Glutamatergic neuron (in vitro differentiated cells): ENCODE data around the gene RBM33. TPM values are rescaled to one million over a fixed set of nuclear protein-coding genes. Genes with fewer than 3 reads are reported as not detected.

Source experiments
- DNase-seq: peaks from one replicate; pipeline ENCODE4 v3.0.0; 2022
- H3K27ac Mint-ChIP-seq: one replicate; pipeline ENCODE4 v1.8.0; 2020; ENCODE audit warnings: mild to moderate bottlenecking, mixed read lengths, inconsistent platforms; ENCODE audit not compliant: unreplicated experiment
- H3K27me3 Mint-ChIP-seq: one replicate; pipeline ENCODE4 v1.8.0; 2020; ENCODE audit warnings: mild to moderate bottlenecking, moderate library complexity, mixed read lengths, inconsistent platforms; ENCODE audit not compliant: unreplicated experiment
- H3K36me3 Mint-ChIP-seq: one replicate; pipeline ENCODE4 v1.8.0; 2020; ENCODE audit warnings: mild to moderate bottlenecking, mixed read lengths, inconsistent platforms; ENCODE audit not compliant: unreplicated experiment
- H3K4me1 Mint-ChIP-seq: one replicate; pipeline ENCODE4 v1.8.0; 2020; ENCODE audit warnings: mild to moderate bottlenecking, low read depth, mixed read lengths, inconsistent platforms; ENCODE audit not compliant: unreplicated experiment
- H3K4me3 Mint-ChIP-seq: one replicate; pipeline ENCODE4 v1.8.0; 2020; ENCODE audit warnings: mild to moderate bottlenecking, mixed read lengths, inconsistent platforms; ENCODE audit not compliant: unreplicated experiment
- H3K9me3 Mint-ChIP-seq: one replicate; pipeline ENCODE4 v1.8.0; 2020; ENCODE audit warnings: mild to moderate bottlenecking, moderate library complexity, mixed read lengths, inconsistent platforms; ENCODE audit not compliant: unreplicated experiment
- long read RNA-seq: library from polyadenylated mRNA; unstranded; transcript quantifications from one replicate; pipeline ENCODE4 v2.0.0, GENCODE V29; 2020; ENCODE audit not compliant: unreplicated experiment
- total RNA-seq: library from RNA; stranded (reverse); fragmentation: NEBNext Ultra II Directional; extraction: Animal tissue kit (Norgen Biotek cat#: 25700); gene quantifications from one replicate; pipeline ENCODE4 v1.2.1, GENCODE V29; 2021; ENCODE audit not compliant: unreplicated experiment
- TF ChIP-seq, protein P1 (sequence below): fragments of 200-600 bp; sonication (generic); IDR thresholded peaks from one replicate; pipeline ENCODE4 v1.5.0; 2021; ENCODE audit not compliant: partially characterized antibody, unreplicated experiment

RBM33 gene, protein sequence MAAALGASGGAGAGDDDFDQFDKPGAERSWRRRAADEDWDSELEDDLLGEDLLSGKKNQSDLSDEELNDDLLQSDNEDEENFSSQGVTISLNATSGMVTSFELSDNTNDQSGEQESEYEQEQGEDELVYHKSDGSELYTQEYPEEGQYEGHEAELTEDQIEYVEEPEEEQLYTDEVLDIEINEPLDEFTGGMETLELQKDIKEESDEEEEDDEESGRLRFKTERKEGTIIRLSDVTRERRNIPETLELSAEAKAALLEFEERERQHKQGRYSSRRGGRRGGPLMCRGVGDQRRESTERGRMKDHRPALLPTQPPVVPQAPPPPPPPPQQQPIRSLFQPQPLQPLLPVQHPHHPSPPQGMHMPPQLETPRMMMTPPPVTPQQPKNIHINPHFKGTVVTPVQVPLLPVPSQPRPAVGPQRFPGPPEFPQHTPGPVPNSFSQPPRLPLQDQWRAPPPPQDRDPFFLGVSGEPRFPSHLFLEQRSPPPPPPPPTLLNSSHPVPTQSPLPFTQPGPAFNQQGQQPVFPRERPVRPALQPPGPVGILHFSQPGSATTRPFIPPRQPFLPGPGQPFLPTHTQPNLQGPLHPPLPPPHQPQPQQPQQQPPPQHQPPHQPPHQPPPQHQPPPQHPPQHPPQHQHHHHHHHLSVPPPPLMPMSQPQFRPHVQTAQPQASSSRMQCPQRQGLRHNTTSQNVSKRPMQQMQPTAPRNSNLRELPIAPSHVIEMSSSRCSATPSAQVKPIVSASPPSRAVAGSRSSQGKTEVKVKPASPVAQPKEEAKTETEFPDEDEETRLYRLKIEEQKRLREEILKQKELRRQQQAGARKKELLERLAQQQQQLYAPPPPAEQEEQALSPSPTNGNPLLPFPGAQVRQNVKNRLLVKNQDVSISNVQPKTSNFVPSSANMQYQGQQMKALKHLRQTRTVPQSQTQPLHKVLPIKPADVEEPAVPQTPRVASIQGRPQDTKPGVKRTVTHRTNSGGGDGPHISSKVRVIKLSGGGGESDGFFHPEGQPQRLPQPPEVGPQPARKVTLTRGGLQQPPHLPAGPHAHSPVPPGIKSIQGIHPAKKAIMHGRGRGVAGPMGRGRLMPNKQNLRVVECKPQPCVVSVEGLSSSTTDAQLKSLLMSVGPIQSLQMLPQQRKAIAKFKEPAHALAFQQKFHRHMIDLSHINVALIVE
- total RNA-seq: 67.5 TPM
- long read RNA-seq, partial matches to known transcripts: 0 of 2 reads
- long read RNA-seq, other reads (novel, unspliced or antisense): 1 of 2 reads

DNA sequence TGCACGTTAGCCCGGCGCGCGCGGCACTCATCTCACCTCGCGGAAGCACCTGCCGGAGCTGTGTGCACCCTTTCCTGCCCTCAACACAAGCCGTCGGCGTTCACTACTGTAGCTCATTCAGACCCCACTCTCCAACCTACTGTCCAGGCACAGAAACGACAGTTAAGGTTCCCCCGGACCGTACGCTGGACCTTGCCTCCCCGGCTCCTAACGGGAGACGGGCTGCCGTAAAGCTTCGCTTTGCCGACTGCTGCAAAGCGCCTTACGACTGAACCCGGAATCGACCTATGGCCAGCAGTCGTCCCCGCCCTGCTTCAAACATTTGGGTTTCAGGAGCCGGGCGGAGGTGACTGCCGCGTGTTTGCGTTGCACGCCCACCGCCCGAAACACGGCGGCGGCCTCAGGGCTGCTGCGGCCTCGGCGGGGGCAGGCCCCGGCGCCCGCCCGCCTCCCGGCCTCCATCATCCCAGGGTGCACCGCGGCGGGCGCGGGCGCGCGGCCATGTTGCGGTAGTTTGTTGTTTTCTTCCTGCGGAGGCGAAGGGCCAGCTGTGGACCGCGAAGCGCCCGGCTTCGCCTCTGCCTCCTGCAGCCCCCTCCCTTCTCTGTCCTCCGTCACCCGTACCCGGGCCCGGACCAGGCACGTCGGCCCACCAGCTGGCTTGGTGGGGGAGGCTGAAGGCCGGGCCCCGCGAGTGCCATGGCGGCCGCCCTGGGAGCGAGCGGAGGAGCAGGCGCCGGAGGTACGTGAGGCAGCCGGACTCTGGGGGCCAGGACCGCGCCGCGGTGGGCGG lies at the start of gene RBM33:
TSS of gene RBM33 (plus strand) at position 484 of the 793 bp plus-strand sequence. CDS start at position 700, 216 bp downstream.
- Mint-ChIP-seq H3K36me3 (peaks cover 43% of the 10 kb centered on the region), H3K4me3 (peak within 1 kb of the TSS; percentile 98), H3K27me3 (peaks cover 4% of the 10 kb centered on the region), H3K9me3 (peaks cover 9% of the 10 kb centered on the region), H3K4me1 (peaks cover 9% of the 10 kb centered on the region), H3K27ac (peak within 1 kb of the TSS; percentile 99)
- peak; percentile 80 for DNase-seq
- TF ChIP-seq, protein P1, sequence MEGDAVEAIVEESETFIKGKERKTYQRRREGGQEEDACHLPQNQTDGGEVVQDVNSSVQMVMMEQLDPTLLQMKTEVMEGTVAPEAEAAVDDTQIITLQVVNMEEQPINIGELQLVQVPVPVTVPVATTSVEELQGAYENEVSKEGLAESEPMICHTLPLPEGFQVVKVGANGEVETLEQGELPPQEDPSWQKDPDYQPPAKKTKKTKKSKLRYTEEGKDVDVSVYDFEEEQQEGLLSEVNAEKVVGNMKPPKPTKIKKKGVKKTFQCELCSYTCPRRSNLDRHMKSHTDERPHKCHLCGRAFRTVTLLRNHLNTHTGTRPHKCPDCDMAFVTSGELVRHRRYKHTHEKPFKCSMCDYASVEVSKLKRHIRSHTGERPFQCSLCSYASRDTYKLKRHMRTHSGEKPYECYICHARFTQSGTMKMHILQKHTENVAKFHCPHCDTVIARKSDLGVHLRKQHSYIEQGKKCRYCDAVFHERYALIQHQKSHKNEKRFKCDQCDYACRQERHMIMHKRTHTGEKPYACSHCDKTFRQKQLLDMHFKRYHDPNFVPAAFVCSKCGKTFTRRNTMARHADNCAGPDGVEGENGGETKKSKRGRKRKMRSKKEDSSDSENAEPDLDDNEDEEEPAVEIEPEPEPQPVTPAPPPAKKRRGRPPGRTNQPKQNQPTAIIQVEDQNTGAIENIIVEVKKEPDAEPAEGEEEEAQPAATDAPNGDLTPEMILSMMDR: no peak

DNA sequence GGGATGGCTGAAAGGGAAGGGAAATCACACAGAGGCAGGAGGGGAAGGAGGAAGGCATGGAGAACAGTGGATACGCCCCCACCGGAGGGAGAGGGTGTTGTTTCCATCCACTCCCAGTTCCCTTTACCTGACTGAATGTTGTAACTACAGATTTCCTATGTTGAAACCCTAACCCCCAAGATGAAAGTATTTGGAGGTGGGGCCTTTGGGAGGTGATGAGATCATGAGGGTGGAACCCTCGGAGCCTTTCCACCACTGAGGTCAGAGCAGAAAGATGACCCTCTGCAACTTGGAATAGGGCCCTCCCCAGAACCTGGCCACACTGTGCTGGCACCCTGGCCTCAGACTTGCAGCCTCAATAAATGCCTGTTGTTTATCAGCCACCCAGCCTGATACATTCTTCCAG lies 49.5 kb upstream of the RBM33 start:
- Mint-ChIP-seq H3K27ac (no peak overlapping the region), H3K9me3 (peaks cover 3% of the 10 kb centered on the region), H3K4me1 (peaks cover 5% of the 10 kb centered on the region), H3K4me3 (no peak overlapping the region), H3K27me3 (peaks cover 3% of the 10 kb centered on the region), H3K36me3 (no peaks in the 10 kb centered on the region)
- TF ChIP-seq, protein P1: no peak
- DNase-seq: no peak

DNA sequence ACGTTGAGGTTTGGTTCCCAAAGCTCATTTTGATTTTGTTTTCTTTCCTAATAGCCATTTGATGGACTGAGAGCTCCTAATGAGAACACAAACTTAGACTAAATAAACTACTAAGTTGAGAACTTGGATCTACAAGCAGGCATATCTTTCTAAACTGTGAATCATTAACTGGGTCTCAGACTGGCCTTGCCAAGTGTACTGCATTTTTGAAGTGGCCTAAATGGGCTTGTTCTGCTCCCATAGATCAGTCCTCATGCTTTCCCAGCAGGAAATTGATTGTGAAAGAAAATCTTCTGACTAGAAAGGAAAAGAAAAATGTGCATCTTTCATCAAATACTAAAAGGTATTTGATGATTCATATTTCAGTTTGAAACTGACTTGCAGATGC lies 46.7 kb upstream of the RBM33 start:
- H3K27me3 Mint-ChIP-seq: peaks cover 3% of the 10 kb centered on the region
- H3K4me1 Mint-ChIP-seq: peaks cover 4% of the 10 kb centered on the region
- no peaks in the 10 kb centered on the region for H3K36me3 Mint-ChIP-seq
- H3K27ac Mint-ChIP-seq: no peak overlapping the region
- no peak for DNase-seq
- no peak overlapping the region for H3K4me3 Mint-ChIP-seq
- TF ChIP-seq, protein P1: no peak
- no peaks in the 10 kb centered on the region for H3K9me3 Mint-ChIP-seq

DNA sequence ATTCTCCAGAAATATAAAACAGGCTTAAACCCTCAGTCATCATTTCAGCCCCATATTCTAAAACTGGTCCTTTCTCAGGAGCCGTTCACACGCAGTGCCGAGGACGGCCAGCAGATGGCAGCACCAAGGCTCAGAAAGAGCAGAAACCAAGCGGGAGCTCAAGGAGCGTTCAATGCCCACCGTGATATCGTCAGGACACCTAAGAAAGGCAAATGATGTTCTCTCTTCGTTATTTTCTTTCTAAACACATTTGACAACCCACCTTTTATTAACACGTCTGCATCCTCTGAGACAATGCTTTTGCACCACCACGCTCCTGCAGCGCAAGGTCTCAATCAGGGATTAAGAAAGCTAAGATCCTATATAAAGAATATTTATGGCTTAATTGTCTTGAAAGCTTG lies 45.7 kb upstream of the RBM33 start:
- H3K4me3 Mint-ChIP-seq: no peak overlapping the region

More for the DNA sequence above, 45.7 kb upstream of the RBM33 start:
- H3K27ac Mint-ChIP-seq: no peak overlapping the region
- TF ChIP-seq, protein P1: peak; percentile 97
- H3K9me3 Mint-ChIP-seq: no peaks in the 10 kb centered on the region
- peaks cover 1% of the 10 kb centered on the region for H3K27me3 Mint-ChIP-seq
- peak; percentile 94 for DNase-seq
- H3K36me3 Mint-ChIP-seq: no peaks in the 10 kb centered on the region
- peaks cover 4% of the 10 kb centered on the region for H3K4me1 Mint-ChIP-seq
